OCI-M1 (cell line): ENCODE results near the gene SCAMP4.

ENCODE experiments used
- DNase-seq: peaks from one replicate; lab custom pipeline; 2025; lab: John Stamatoyannopoulos, UW

Gene SCAMP4

DNA sequence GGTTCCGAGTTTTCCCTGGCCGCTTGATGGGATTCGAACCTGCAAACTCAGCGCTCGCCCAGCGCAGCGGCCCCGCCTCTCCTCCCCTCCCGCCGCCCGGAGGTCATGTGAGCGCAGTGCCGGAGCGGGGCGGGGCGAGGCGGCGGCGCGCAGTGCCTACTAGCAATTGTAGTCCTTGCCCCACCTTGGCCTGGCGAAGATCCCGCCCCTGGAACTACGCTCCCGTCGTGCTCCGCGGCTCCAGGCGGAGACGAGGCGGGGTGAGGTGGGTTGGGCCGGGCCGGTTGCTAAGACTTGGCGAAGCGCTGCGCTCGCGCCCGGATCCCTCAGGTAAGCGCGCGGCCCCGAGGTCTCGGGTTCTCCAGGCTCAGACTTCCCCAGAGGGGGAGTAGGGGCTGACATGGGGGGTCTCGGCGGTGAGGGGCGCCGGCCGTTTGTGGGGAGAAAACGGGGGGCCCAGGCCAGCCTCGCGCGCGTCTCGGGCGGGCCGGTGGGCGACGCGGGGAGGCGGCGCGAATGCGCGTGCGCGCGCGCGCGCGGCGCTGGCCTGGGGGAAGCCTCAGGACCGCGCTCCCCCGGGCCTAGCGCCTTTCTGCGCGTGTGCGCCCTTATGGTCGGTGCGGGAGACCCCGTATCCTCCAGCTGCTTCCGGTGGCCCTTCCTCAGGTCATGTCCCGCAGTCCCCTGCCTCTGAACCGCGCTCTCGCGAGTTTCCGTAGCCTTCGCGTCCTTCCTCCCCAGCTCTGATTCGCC lies at the start of gene SCAMP4, which contains the start of gene ADAT3:
SCAMP4 (plus strand) TSS at position 290 of the 753 bp plus-strand sequence. CDS start 9,621 bp downstream, outside the sequence.
ADAT3 (plus strand) TSS at position 290 of the 753 bp plus-strand sequence. CDS start 6,649 bp downstream, outside the sequence.
- DNase-seq = peak; percentile 97

DNA sequence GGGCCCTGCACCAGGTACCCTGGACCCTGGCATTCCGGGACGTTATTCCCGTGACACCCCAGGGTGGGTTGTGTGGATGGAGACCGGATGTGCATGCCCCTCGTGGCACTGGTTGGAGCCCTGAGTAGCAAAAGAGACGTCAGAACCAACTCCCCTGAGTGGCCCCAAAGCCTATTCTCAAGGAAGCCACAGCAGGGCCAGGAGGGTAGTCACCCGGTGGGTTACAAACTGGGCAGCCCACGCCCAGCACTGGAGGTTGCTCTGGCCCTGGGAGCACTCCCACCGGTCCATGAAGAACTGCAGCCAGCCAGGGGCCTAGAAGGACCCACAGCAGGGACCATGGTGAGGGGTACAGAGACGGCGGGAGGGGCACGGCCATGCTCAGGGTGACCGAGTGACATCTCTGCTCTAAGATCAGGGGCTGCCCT lies 49.4 kb upstream of the SCAMP4 start:
- DNase-seq = peak; percentile 35

GRCh38 chr19:1856345-1856697 lies 48.9 kb upstream of the SCAMP4 start:
- DNase-seq = no peak

DNA sequence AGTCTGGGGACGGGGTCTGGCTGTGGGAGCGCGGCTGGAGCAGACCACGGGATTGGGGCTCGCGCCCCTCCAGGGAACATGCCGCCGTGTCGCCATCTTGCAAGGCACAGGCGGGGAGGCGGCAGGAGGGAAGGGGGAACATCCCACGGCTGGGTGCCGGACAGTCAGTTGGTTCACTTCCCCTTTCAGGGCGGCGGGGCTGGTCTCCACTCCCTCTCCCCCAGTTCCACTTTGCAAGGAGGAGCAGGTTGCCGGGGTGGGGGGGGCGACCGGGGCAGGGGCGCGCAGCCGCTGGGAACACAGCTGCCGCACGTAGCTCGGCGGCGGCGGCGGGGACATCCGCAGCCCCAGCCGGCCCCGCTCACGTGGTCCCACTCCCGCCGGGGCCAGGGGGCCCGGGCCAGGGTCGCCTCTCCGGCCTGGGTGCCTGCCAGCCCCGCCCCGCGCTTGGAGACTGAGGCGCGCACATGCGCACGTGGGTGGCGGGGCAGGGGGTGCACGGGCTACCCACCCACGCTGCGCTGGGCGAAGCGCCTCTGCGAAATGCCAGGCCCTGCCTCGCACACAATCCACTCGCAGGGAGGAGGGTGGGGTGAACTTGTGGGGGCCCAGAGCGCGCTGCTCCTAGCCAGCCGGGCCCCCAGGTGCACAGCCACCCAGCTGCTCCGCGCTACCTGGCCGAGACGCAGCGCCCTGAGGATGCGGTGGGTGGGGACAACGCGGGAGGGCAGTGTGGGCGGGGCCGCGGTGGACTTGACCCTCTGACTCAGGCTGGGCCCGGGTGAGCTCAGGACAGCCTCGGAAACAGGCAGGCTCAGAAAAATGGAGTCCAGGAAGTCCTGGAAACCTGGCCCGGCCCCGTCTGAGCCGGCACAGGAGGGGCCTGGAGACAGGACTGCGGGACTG lies 48.2 kb upstream of the SCAMP4 start:
- peak; percentile 85 for DNase-seq

- DNase-seq = peak; percentile 29
Measured at GRCh38 chr19:1857648-1858326, 47.4 kb upstream of the SCAMP4 start.

GRCh38 chr19:1858412-1859081 lies 46.7 kb upstream of the SCAMP4 start:
- DNase-seq = peak; percentile 28

- DNase-seq = peak; percentile 45
Measured at GRCh38 chr19:1859331-1859781, 45.8 kb upstream of the SCAMP4 start.

DNA sequence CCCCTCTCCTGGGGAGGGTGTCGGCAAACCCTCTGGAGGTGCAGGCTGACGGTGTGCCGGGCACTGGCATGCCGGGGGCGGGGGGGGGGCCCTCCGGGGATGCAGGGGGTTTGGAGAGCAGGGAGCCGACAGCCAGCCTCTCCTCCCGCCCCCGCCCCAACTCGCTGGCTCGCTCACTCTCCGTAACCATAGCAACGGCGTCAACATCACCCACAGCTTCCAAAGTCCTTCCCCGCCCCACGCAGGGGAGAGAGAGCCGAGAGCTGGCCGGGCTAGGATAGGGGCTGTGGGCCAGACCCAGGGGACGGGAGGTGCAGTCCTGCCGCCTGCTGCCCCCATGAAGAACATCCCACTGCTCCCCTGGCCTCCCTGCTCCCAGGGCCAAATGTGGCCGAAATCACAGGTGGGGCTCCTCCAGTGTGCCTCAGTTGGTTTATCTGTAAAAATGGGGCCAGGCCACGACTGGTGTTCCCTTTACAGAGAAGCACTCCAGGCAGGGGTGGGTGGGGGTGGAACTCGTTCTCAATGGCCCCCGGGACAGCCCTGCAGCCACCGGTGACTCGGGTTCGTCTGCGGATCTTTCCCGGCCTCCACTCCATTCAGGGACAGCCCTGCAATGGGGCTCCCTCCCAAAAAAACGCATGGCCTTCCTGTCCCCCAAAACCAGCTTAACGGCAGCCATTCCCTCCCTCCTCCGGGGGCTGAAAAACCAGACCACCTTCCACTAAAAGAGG lies 45.0 kb upstream of the SCAMP4 start:
- DNase-seq = peak; percentile 66

DNA sequence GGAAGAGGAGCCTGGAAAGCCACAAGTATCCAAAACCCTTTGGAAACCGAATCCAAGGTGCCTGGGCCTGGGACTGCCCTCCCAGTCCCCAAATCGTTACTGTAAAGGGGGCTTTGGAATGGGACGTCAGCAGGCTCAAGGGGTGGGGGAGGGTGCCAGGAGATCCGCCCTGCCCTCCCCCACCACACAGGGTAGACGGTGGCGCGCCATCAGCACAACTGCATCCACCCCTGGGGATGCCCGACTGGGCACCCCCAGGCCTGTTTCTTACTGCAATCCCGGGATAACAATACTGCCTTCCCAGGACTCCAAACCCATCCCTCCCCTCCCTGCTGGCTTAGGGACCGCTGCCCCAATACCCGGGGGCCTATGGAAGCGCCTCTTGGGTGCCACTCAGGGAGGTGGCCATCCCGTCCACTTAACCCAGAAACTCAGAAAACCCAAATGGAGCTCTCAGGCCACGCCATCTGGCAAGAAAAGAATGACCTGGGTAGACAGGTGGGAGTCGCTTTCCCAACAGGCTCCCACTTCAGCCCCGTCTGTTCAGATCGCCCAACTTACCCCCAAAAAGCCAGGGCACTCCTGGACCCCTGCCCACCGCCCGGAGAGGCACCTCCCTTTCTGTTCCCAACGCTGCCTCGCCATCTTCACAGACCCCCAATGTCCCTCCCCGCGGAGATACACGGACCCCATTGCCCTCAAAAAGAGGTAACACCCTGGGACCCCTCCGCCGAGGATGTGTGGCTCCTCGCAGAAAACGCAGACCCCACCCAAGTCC lies 44.2 kb upstream of the SCAMP4 start:
- peak; percentile 21 for DNase-seq

DNA sequence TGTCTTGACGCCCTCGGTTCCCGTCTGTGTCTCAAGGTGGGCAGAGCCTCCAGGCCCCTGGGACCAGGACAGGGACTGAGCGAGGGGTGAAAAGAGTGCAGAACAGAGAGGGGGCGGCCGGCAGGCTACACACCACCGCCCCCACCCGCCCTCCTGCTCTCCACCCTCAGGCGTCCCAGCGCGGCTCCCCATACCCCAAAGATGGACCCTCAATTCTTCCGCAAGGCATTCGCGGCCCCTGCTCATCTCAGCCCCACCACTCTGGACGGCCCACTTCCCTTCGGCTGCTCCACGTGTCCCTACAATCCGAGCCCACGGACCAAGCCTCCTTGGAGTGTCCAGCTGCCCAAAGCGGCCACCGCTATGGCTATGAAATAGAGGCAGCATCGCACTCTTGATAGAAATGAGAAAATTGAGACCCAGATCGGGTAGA lies 43.6 kb upstream of the SCAMP4 start:
- DNase-seq = peak; percentile 37

DNA sequence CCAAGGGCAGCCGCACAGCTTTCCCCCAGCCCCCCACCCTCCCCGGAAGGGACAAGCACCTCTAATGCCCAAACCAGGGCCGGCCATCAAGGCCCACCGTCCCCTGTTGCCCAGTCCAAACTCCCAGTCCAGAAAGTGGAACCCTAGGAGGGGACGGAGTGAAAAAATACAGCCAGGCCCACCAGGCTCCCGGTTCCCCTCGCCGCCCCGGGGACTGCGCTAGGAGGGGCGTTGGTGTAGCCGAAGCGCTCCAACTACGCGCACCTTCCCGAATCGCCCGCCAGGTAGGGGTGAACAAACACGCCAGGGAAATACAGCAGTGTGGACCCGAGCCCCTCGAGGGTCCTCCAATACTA lies 43.2 kb upstream of the SCAMP4 start:
- DNase-seq = peak; percentile 57

- DNase-seq = peak; percentile 63
Measured at GRCh38 chr19:1862424-1863327, 42.5 kb upstream of the SCAMP4 start.

DNA sequence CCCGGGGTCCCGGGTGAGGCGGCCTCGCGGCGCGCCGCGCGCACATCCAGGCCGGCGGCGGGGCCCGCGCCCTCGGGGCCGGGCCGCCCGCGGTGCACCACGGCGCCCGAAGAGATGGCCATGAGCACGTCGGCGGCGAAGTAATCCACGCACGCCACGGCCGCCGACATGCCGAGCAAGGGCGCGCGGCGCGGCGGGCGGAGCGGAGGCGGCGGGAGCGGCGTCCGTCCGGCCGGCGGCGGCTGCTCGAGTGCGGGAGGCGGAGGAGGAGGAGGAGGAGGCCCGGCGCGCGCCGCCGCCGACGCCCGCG lies 41.9 kb upstream of the SCAMP4 start, which contains the start of gene KLF16:
KLF16 (minus strand) TSS at position 252 of the 310 bp plus-strand sequence; CDS start at position 170, 82 bp downstream.
- no peak for DNase-seq

- peak; percentile 96 for DNase-seq
Measured at GRCh38 chr19:1863638-1864479, 41.3 kb upstream of the SCAMP4 start.

DNA sequence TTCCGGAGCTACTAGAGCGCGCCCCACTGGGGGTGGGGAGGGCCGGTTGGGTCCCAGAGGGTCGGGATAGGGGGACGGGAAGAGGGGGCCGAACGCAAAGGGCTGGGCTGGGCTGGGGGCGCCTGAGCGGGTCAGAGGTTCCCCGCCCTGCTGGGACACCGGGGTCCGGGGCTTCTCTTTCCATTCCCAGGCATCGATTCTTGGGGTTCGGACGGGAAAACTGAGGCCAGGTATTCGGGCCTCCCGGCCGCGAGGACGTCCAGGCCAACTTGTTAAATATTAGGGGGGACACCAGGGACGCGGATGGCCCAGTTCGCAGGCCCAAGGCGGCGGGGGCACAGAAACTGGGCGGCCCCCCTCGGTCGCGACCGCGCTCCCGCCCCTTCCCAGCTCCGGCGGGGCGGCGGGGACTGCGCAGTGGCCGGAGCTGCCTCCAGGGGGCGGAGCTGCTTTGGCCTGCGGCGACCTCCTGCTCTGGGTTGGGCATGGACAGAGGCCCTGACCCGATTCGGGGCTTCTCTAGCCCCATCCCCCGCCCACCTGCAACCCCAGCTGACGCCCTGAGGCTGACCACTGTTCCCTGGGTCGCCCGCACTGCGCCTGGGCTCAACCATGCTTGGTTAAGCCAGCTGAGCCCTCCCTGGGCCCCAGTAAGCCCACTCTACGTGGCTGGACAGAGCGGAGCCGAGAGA lies 40.6 kb upstream of the SCAMP4 start:
- peak; percentile 72 for DNase-seq

- DNase-seq = no peak
Measured at GRCh38 chr19:1865172-1866010, 39.8 kb upstream of the SCAMP4 start.
